LNCaP clone FGC (cell line): Measurements from ENCODE around the gene SLC24A3.

Source experiments
- DNase-seq: peaks from one replicate; pipeline ENCODE4 v3.0.0-alpha.2; 2011; ENCODE audit warnings: low read depth
- H3K4me3 ChIP-seq: 2 replicates; pipeline ENCODE4 v1.5.1; 2011; ENCODE audit warnings: mild to moderate bottlenecking, low read depth, low read length, control low read depth
- CTCF ChIP-seq: IDR thresholded peaks from 2 replicates; pipeline ENCODE4 v1.5.1; 2012; ENCODE audit warnings: mild to moderate bottlenecking; ENCODE audit not compliant: control insufficient read depth, insufficient read depth; ENCODE audit errors: extremely low read depth

Gene SLC24A3

GRCh38 chr20:19466206-19466928, 253.9 kb downstream of the SLC24A3 start:
- H3K4me3 ChIP-seq, result no peak overlapping the region
- TF ChIP-seq CTCF, result no peak
- no peak for DNase-seq

- TF ChIP-seq CTCF, result no peak
- DNase-seq, result peak; percentile 0
- H3K4me3 ChIP-seq, result no peak overlapping the region
Observed at GRCh38 chr20:19473216-19473921, 260.9 kb downstream of the SLC24A3 start.

GRCh38 chr20:19473922-19474286, 261.5 kb downstream of the SLC24A3 start:
- DNase-seq, result no peak
- TF ChIP-seq CTCF, result no peak
- no peak overlapping the region for H3K4me3 ChIP-seq

- no peak overlapping the region for H3K4me3 ChIP-seq
- no peak for TF ChIP-seq CTCF
- no peak for DNase-seq
Observed at GRCh38 chr20:19478320-19478895, 266.0 kb downstream of the SLC24A3 start.

GRCh38 chr20:19482726-19483125, 270.3 kb downstream of the SLC24A3 start:
- no peak for DNase-seq
- no peak overlapping the region for H3K4me3 ChIP-seq
- no peak for TF ChIP-seq CTCF

GRCh38 chr20:19483309-19483708, 270.9 kb downstream of the SLC24A3 start:
- no peak for DNase-seq
- no peak for TF ChIP-seq CTCF
- H3K4me3 ChIP-seq, result no peak overlapping the region
